A204.1 (cell line): ENCODE measurements around the gene SLC47A2.

Experiments used
- FAIRE-seq: peaks from 2 replicates; lab custom pipeline; 2012; peaks lifted over from hg19 to GRCh38; lab: Jason Lieb, UNC

The SLC47A2 gene

DNA sequence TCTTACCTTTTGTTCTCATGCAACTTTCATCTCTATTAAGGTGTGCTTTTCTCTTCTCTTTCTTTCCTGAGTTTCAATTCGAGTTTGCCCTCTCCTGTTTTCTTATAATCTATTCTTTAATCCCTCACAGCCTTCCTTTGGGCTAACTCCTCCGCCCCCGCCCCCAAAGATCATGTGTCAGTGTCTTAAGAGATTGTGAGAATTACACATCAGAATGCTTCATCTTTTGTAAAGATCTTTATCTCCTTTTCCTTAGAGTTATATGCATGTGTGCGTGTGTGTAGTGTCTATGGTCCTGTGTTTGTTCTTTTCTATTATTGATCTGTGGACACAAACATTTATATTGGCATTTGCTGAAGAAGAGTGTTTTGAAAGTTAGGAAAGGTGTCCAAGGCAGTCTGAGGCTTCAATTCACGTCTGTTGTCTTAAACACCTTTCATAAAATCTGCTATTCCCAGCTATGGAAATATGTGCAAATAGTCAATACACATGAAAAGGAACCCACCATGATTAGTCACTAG is 74.0 kb downstream of the SLC47A2 start:
- no peak for FAIRE-seq

DNA sequence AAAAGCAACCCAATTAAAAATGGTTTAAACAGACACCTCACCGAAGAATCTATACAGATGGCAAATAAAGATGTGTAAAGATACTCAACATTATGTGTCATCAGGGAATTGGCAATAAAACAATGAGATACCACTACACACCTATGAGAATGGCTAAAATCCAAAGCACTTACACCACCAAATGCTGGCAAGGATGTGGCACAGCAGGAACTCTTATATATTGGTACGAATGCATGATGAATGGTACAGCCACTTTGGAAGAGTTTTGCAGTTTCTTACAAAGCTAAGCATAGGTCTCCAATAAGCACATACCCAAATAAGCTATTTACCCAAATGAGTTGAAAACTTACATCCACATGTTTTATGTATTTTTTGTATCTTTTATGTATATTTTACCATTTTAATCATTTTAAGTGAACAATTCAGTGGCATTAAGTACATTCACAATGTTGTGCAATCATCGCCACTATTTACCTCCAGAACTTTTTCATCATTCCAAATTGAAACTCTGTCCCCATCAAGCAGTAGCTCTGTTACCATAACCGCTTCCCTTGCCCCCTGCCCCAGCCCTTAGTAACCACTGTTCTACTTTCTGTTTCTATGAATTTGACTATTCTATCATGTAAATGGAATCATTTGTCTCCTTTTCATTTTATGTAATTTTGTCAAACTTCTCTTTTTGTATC is 74.6 kb downstream of the SLC47A2 start:
- no peak for FAIRE-seq

DNA sequence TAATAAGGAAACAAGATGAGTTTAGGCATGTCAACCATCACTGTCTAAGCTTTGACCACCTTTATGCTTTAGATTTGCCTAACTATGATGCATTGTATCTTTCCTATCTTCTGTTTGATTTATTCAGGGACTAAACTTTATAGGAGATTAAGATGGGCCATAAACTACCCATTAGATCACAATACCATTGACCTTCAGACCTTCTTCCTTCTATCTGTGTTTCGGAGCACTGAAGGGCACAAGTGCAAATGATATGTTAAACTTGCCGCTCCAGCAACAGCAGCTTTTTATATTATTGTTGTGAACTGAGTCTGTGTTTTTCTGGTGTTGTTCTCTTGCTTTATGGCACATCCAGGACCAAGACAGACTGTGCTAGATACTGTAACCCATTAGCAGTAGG is 84.5 kb downstream of the SLC47A2 start:
- no peak for FAIRE-seq

DNA sequence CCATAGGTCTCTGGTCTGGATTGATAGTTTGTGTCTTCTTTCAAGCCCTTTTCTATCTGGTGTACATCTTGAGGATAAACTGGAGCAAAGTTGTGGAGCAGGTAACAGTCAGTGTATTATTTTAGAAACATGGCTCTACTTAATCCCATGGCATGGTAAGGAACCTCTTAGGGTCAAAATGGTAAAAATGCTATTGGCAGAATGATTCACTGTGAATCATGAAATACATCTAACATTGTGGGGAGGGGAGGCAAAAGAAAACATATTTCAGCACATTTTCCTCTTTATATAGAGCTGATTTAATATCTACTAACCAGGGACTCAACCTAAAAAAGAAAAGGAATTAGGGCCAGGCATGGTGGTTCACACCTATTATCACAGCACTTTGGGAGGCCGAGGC is 85.7 kb downstream of the SLC47A2 start:
- no peak for FAIRE-seq

DNA sequence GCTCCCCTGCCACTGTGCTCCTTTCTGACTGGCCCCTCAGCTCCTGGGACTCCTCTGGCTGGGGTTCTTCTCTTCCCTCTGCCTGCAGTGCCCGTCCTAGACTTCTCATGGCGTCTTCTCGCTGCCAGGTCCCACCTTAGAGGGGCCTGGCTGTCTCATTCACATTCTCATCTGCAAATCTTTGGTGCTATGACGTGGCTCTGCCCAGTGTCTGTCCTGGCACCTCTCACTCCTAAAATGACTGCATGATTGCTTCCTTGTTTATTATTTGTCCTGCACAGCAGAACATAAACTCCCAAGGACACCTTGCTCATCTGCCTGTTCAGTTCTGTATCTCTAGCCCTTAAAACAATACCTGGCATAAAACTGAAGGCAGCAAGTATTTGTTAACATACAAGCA is 86.3 kb downstream of the SLC47A2 start:
- no peak for FAIRE-seq

DNA sequence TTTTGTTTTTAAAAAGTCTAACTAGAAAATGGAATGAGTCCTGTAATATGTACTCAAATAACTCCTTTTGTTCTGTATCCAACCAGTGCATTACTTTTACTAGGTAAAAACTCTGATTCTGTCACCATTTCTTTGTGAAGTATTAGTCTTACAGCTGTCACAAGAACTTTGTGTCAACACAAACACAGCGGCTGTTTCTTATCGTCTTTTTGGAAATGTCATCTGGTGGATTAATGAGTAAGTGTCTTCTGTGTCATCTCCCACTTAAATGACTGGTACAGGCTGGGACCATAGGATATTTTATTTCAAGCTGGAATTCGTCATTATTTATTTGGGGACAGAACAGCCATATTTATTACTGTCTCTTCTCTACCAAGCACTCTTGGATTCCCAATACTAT is 86.9 kb downstream of the SLC47A2 start:
- no peak for FAIRE-seq
